Sigmoid colon (tissue), 4 donors: ENCODE data around the gene SH2D7.

Experiments used
- CTCF ChIP-seq, 4 experiments: fragments of 450-650 bp in 3 of 4; fragments of 200-600 bp in 1 of 4; IDR thresholded peaks; one replicate each; pipeline ENCODE4 v1.5.1; 2016 to 2019; ENCODE audit warnings: antibody characterized with exemption in 4 of 4, mild to moderate bottlenecking in 3 of 4, moderate library complexity in 2 of 4
- EP300 ChIP-seq, 4 donors: sonication (generic); formaldehyde crosslinking; IDR thresholded peaks; one replicate each; pipeline ENCODE4 v1.6.1; 2017; ENCODE audit warnings: antibody characterized with exemption in 4 of 4
- POLR2A ChIP-seq, 2 donors: fragments of 450-650 bp; IDR thresholded peaks; one replicate each; pipeline ENCODE4 v1.6.1; 2016; ENCODE audit warnings: antibody characterized with exemption in 2 of 2, mild to moderate bottlenecking in 2 of 2, moderate library complexity in 2 of 2
- POLR2AphosphoS5 ChIP-seq, 4 donors: sonication (generic); formaldehyde crosslinking; IDR thresholded peaks; one replicate each; pipeline ENCODE4 v1.6.1; 2017; ENCODE audit warnings: antibody characterized with exemption in 4 of 4

- TF ChIP-seq CTCF (IDR thresholded peaks at IDR 0.05) (no peak), POLR2AphosphoS5 (IDR thresholded peaks at IDR 0.05) (no peak), EP300 (IDR thresholded peaks at IDR 0.05) (no peak), POLR2A (IDR thresholded peaks at IDR 0.05) (no peak)
These were observed 37.4 kb upstream of the SH2D7 start for GRCh38 chr15:78054966-78055365.
